NCI-H2227 treated with DMSO at 0.1 percent for 48 hours (cell line): ENCODE data around the gene PCYT2.

Source experiments
- DNase-seq: peaks from one replicate; lab custom pipeline; 2025; lab: John Stamatoyannopoulos, UW

Gene PCYT2

GRCh38 chr17:81899514-81900166 is 11.6 kb downstream of the PCYT2 start:
- DNase-seq, result no peak

- DNase-seq, result no peak
These were observed 12.3 kb downstream of the PCYT2 start for GRCh38 chr17:81898885-81899284.

GRCh38 chr17:81898029-81898866 is 13.0 kb downstream of the PCYT2 start:
- DNase-seq, result no peak

- no peak for DNase-seq
These were observed 15.8 kb downstream of the PCYT2 start for GRCh38 chr17:81895400-81895799.

DNA sequence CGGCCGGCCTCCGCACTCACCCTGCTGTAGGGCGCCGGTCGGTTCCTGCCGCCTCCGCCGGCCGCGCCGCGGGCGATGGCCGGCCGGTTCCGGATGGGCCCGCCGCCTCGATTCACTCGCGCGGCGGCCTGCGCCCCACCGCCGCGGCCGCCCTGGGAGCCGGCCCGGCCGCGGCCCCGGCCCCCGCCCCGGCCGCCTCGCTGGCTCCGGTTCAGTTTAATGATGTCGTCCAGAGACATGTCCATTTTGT is 20.0 kb downstream of the PCYT2 start:
- no peak for DNase-seq

DNA sequence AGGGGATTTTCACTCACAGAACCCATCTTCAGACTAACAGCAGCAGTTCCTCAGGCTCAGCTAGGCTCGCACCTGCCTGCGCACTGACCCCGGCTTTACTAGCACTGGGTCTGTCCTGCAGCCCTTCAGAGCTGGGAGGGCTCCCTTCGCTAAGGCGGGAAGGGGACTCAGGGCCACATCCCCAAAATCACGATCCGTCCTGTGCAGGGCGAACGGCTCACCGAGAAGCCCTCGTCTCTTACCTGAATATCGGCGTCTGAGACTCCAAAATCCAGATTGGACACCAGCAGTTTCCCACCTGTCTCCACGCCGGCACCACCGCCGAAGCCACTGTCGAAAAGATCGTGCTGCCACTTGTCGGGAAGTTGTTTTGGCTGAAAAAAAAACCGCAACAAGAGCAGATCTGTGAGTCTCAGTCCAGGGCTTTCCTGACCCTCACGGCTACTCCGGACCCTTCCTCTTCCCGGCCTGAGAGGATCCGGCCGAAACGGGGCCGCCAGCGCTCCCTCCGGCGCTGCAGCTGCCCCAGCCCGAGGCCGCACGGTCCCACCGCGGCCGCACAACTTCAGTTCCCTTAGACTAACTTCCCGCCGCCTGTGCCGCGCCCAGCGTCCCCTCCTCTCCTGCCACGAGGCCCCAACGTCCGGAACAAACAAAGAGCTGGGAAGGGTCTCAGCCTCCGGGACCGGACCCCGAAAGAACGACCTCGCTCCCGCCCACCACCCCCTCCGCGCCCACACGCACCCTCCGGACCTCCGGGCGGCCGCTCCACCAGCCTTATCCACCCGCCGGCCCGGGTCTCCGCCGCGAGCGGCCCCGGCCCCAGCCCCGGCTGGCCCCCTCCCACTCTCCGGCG is 20.5 kb downstream of the PCYT2 start:
- no peak for DNase-seq

GRCh38 chr17:81889602-81890001 is 21.6 kb downstream of the PCYT2 start:
- no peak for DNase-seq

DNA sequence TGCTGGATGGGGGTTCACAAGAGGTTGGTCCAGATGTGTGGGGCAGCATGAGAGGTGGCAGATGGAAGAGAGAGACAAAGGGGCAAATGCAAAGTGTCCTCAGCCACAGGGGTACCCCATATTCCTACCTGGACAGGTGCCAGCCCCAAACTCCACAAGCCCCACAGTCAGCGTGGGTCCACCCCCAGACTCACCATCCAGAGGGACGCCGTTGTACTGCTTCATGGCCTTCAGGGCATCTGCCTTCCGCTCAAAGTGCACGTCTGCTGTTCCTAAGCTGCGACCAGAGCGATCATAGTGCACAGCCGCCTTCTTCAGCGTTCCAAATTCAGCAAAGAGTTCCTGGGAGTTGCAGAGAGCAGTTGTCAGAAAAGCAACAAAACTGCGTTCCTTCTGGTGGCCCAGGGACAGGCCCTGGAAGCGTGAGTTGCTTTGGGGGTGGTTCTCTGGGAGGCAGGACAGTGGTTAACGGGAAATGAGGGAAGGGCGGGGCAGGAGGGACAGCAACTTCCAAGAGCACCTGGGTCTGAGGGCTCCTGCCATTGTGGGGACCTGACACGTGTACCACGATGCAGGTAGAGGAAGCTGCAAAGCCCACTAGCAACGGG is 22.1 kb downstream of the PCYT2 start:
- DNase-seq, result no peak

GRCh38 chr17:81888105-81888987 is 22.9 kb downstream of the PCYT2 start:
- DNase-seq, result no peak

GRCh38 chr17:81885869-81886548 is 25.2 kb downstream of the PCYT2 start:
- no peak for DNase-seq

DNA sequence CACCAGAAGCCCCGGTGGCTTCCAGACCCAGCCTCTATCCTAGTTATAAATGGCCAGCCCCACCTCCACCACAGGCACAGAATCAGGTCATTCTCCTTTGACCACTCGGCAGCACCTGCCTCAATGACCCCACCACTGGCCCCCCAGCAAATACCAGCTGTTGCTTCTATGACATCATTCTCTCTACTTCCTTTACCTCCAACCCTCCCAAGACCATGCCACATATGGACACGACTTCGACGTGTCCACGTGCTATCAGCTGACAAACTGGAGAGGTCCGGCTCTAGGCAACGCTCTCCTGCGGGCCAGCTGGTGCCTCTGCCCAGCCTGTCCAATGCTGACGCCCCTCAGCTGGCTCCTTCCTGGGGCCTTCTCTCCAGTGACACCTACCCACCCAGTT is 25.7 kb downstream of the PCYT2 start:
- no peak for DNase-seq

DNA sequence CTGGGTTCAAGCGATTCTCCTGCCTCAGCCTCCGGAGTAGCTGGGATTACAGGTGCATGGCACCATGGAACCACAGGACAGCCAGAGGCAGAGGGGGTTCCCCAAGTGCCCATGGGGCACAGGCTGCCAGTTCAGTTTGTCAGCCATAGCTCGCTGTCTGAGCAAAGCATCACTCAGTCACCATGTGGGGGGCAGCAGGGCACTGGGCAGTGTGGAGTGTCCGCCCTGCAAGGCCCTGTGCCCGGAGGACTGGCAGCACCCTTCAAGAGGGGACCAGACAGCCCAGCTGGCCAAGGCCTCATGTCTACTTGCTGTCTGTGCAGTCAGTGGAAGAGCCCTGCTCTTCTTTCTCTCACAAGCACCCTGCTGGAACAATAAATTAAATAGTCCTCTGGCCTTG is 26.2 kb downstream of the PCYT2 start:
- no peak for DNase-seq

DNA sequence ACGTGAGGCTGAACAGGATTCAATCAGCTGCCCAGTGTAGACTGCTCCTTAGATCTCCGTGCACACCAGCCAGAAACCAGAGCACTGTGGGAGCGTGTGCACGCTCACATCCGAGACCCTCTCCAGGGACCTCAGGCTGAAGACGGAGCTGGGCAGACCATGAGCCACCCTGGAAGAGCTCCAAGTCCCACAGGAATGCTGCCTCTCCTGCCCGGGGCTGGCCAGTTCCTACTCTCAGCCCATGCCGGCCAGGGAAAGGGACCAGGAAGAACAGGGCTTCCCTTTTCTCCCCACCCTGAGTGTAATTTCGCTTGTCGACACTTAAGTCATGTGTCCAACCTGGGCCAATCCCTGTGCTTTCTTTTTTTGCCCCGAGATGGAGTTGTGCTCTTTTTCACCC is 26.7 kb downstream of the PCYT2 start:
- DNase-seq, result no peak

DNA sequence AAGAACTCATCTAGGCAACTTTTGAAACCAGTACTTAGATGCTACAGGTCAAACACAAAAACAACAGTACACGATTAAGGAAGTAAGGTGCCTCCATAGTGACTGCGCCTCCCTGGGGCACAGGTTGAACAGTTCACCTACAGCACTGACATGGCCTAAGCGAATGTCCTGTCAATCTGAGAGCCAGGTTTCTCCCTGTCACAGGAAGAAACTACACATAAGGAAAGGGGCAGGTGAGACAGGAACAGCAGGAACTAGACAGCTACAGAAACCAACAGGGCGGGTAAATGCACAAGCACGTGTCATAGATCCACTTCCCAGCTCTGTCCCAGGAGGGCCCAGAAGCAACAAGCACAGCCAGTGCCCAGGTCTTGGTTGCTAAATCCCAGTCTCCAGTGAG is 32.1 kb downstream of the PCYT2 start:
- DNase-seq, result no peak

DNA sequence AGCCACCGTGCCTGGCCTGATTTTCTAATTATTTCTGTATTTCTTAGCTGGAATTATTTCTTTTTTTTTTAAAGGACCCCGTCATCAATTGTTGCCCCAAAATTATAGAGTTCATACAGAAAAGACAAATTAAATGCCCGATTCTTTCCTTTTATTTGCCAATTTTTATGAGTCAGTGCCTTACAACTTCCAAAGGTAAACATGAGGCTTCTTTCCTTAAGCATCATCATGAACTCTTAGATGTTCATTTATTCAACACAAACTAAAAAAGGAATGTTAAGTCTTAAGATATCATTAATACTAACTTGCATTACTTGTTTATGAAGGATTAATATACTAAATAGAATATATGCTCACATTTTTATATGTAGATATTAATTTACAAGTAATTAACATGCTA is 32.9 kb downstream of the PCYT2 start:
- no peak for DNase-seq

DNA sequence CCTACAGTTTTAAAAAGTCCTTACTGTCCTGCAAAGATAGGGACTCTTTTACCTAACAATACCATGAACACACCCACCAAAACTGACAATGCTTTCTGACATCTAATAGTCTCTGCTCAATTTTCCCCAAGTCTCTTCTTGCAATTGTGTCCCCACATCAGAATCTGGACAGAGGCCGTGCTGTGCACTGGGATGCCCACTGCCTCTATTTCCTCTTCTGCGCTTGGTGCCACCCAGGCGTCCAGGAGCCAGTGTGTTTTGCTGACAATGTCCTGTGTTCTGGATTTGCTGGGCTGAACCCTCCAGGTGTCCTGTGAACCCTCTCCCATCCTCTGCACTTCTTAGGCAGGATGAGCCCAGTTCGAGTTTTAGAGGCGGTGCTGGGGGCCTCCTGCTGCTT is 33.6 kb downstream of the PCYT2 start:
- no peak for DNase-seq

GRCh38 chr17:81871387-81872230 is 39.6 kb downstream of the PCYT2 start:
- DNase-seq, result peak; percentile 81

- DNase-seq, result no peak
These were observed 40.2 kb downstream of the PCYT2 start, which contains the start of gene ARHGDIA for GRCh38 chr17:81870981-81871386. Gene ARHGDIA, minus strand, starts transcription at chr17:81871337. Its CDS starts 1,407 bp downstream, at chr17:81869930.

DNA sequence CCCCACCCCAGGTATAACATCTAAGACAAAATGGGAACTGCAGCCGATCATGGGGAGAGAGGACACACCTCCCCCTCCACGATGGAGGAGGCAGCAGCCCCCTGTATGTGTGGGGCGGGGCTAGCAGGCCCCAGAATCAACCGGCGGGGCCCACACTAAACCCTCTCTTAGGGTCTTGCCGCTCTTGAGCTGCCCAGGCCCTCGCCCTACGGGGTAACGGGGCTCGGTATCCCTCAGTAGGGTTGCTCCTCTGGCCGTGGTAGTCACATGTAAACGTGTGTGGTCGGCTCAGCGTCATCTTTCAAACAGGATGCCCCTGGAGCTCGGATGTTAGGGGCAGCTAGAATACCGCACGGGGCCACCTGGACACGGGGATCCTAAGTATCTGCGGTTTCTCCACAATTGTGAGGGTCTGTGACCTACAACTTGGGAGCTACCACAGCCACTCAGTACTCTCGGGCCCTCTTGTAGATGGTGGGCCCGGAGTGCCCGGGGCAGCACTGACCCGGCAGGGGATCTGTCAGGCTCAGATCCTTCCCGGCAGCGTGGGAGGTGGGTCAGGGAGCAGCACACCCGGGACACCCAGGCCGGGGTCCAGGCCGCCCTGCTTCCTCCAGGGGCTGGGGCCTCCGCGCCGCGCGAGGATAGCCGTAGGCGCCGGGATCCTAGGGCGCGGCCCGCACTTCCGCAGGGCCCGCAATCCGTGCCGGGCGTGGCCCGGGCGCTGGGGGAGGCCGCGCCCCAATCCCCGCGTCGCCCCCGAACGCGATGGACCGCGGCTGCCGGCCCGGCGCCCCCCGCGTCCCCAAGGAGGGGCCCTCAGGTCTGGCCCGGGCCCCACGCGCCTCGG is 40.8 kb downstream of the PCYT2 start:
- DNase-seq, result peak; percentile 28
